ENCODE measurements around the gene NGDN. TPM values are rescaled to one million over a fixed set of nuclear protein-coding genes. Genes with fewer than 3 reads are reported as not detected.
A peak's percentile ranks its signal among the peaks of the same experiment; 100 is the strongest.

NGDN gene
- total and polyA plus RNA-seq, 3 donors from 2014 or later = 47.5 to 57.9 (median 48.7) TPM

DNA sequence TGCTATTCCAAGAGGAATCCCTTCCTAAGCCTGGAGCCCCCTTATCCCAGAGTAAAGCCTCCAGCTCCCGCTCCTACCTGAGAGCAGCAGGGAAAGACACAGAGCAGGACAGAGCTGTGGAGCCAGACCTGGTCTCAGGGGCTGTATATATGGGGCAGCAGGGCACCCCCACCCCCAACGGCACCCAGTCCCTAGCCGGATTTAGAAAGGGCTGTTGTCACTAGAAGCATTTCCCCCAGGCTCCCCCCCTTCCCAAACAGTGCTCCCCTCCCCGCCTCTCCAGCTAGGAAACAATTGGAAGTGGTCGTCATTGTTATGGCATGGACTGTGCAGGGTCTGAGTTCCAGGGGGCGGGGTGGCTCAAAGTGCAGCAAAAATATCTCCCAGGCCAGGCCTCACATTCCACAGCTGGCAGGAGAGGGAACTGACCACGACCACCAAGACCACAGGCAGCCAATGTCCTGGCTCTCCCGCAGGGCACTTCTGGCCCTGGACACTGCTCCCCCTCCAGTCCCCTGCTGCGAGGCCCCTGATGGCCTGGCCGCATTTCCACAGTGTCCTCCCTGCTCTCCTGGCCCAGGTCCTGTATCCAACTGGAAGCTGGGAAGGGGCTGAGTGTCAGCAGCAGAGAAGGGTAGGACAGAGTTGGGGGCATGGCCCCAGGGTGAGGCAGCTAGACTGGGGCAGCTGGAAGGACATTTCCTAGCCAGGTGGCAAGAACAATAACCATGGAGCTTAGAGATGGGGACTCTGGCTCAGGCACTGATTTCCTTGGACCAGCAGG, 33.8 kb upstream of the NGDN start, which contains the start of gene MYH7:
Gene MYH7, minus strand, starts transcription at position 118 of the 784 bp plus-strand sequence. CDS start 1,928 bp downstream, outside the sequence.
- H3K4me1 ChIP-seq = no peaks in the 10 kb centered on the region
- TF ChIP-seq CTCF (IDR thresholded peaks at IDR 0.05) = no peak
- no peak for TF ChIP-seq POLR2A (IDR thresholded peaks at IDR 0.05)
- 68 to 70% methylated on average over 7 to 10 of the region's 10 CpGs for whole genome bisulfite sequencing, 2 donors
- no peak within 1 kb of the TSS for H3K27ac ChIP-seq
- no peaks in the 10 kb centered on the region for H3K36me3 ChIP-seq (ENCODE audit: low read depth, missing control alignments)
- DNase-seq = no peak
- H3K27me3 ChIP-seq = no peaks in the 10 kb centered on the region
- intact Hi-C loops (cut with DNase I; ENCODE audit: low total_unique reads) = no loop called here
- no peak within 1 kb of the TSS for H3K4me3 ChIP-seq
- no peaks in the 10 kb centered on the region for H3K9me3 ChIP-seq

DNA sequence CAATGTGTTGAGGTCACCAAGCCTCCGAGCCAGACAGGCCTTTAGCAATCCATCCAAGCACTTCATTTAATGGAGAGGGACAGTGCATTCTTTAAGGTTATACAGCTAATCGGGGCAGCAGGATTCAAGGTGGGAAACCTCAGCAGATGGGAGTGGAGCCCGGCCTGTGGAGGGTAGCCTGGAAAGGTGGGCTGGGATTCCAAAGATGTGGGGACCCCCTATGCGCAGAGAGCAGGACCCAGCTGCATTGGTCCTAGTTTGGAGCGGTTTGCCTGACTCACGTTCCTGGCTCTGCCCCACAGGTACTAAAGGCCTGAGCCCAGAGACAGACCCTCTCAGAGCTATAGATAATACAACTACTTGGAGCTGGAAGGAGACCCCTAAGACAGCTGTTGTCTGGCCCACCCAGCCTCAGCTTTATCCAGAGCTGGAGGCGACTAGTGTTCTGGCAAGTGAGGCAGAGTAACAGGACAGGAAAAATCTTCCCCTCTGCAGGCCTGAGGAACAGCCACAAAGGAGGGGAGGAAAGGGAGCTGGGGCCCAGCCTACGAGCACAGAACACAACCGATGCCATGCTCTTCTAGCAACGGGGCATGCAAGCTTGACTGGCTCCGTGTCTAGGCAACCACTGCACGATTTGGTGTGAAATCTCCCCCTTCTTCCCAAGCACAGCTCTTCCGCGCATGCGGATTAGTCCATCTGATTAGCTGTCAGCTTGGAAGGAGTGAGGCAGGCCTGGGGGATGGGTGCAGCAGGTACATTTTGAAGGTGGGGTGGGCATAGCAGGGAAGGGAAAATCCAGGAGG, 33.0 kb upstream of the NGDN start:
- Histone ChIP-seq H3K36me3 (ENCODE audit: low read depth, missing control alignments) (no peaks in the 10 kb centered on the region), H3K4me3 (no peak overlapping the region), H3K27ac (no peak overlapping the region), H3K27me3 (no peaks in the 10 kb centered on the region), H3K9me3 (no peaks in the 10 kb centered on the region), H3K4me1 (no peaks in the 10 kb centered on the region)
- intact Hi-C loops (cut with DNase I; ENCODE audit: low total_unique reads) = no loop called here
- 82 to 91% methylated on average over 15 of the region's 15 CpGs for WGBS, 2 donors
- DNase-seq = no peak
- TF ChIP-seq POLR2A (IDR thresholded peaks at IDR 0.05) (no peak), CTCF (IDR thresholded peaks at IDR 0.05) (no peak)

DNA sequence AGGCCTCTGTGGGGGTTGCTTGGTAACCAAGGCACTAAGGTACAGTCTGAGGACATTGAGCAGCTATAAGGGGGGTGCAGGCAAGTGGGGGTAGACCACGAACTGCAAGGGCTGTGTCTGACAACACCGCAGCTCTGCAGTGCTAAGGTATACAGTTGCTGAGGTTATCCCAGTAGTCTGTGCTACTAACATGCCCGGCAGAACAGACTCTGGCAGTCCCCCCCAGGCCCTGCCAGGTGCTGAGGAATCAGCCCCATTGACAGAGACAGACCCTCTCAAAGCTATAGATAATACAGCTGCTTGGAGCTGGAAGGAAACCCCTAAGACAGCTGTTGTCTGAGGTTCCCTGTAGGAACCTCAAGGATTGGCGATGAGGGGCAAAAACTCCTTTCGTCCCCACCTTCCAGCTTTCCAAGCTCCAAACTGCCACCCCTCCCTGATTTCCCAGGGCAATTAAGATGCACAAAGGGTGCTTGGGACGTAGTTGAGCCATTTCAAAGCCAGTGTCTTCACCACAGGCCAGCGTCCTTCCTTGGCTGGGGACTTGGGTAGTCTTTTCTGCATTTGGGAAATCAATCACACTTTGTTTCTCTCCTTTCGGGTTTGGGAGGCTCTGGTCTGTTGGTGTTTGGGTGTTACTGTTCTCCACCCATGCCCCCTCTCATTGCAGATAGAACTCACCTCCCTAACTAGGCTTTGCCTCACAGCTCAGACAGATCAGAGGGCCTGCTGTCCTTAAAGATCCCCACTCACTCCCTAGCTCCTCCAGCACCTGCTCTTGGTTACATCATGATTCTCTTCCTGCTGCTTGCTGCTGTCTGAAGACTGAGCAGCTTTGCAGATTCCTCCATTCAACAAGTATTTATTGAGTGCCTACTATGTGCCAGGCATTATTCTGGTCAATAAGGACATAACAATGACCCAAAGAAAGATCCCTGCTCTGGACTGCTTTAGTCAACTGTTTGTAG, 32.1 kb upstream of the NGDN start:
- H3K9me3 ChIP-seq = no peaks in the 10 kb centered on the region
- no peaks in the 10 kb centered on the region for H3K27me3 ChIP-seq
- 78 to 89% methylated on average over 5 to 8 of the region's 8 CpGs for WGBS, 2 donors
- intact Hi-C loops (cut with DNase I; ENCODE audit: low total_unique reads) = no loop called here
- H3K4me3 ChIP-seq = no peak overlapping the region
- no peak for DNase-seq
- TF ChIP-seq CTCF (IDR thresholded peaks at IDR 0.05) (no peak), POLR2A (IDR thresholded peaks at IDR 0.05) (no peak)
- no peak overlapping the region for H3K27ac ChIP-seq
- no peaks in the 10 kb centered on the region for H3K36me3 ChIP-seq (ENCODE audit: low read depth, missing control alignments)
- no peaks in the 10 kb centered on the region for H3K4me1 ChIP-seq

DNA sequence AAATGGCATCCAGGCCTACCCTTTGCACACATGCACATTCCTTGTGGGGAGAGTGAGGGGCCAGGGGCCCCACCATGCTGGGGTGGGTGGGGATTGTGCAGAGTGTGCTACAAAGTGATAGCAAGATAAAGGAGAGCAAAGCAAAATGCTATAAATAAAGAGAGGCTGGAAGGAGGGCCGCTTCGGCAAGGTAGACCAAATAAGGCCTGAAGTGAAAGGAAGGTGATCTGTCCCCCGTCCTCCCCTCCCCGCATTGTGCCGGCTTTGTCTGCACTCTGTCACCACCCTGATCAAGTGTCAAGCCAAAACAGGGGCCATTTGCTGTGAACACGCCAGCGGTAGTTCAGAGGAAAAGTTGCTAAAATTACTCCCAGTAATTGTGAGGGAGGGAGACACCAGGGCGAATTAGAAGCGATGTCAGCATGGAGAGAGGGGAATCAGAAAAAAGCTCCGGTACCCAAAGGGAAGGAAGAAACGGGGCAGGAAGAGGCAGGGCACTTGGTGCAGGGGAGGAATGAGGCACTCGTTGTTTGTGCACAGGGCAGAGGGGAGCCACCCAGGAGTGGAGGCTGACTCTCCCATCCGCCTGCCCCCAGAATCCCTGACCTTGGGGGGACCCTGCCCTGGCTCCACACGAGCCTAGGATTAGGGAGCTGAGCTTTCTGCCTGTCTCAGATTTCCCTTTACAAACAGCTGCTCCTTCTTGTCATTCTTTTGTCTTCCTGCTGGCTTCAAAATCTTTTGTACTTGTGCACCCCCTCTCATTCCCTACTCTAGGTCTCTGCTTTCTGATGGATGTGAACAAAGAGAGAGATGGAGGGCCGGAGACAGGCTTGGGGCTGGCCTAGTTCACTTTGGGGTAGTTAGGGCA, 31.2 kb upstream of the NGDN start:
- no peak overlapping the region for H3K27ac ChIP-seq
- WGBS, 2 donors = 57 to 62% methylated on average over 15 of the region's 15 CpGs
- H3K36me3 ChIP-seq (ENCODE audit: low read depth, missing control alignments) = no peaks in the 10 kb centered on the region
- peak; percentile 10 for DNase-seq
- H3K4me3 ChIP-seq = no peak overlapping the region
- H3K27me3 ChIP-seq = no peaks in the 10 kb centered on the region
- H3K9me3 ChIP-seq = no peaks in the 10 kb centered on the region
- TF ChIP-seq POLR2A (IDR thresholded peaks at IDR 0.05) (no peak), CTCF (IDR thresholded peaks at IDR 0.05) (no peak)
- intact Hi-C loops (cut with DNase I; ENCODE audit: low total_unique reads) = no loop called here
- H3K4me1 ChIP-seq = no peaks in the 10 kb centered on the region
